Endothelial cell of umbilical vein (primary cell): ENCODE measurements around the gene ADARB2. TPM values are rescaled to one million over a fixed set of nuclear protein-coding genes. Genes with fewer than 3 reads are reported as not detected.

Experiments
- BruUV-seq: library from RNA; stranded (reverse); fragments of 400-500 nt; replicated peaks from 2 replicates; lab custom pipeline; 2021; lab: Mats Ljungman, UMichigan
- CTCF ChIA-PET: fragments of 300-600, 350-600 bp; sonication (Branson Sonifier 250); formaldehyde crosslinking; loops from one replicate; lab custom pipeline; 2021; ENCODE audit warnings: antibody characterized with exemption, inconsistent platforms; lab: Charles Lee
- POLR2A ChIA-PET: fragments of 300-600, 350-600 bp; sonication (Branson Sonifier 250); formaldehyde crosslinking; loops from one replicate; lab custom pipeline; 2021; ENCODE audit warnings: antibody characterized with exemption, inconsistent platforms; lab: Charles Lee
- DNase-seq: peaks from one replicate; pipeline ENCODE4 v3.0.0-alpha.2; 2011; ENCODE audit warnings: low read depth, low spot score
- FAIRE-seq: peaks from 2 replicates; lab custom pipeline; 2011; peaks lifted over from hg19 to GRCh38; lab: Jason Lieb, UNC
- H2AFZ ChIP-seq: 2 replicates; pipeline ENCODE4 v1.6.0; 2012; ENCODE audit warnings: low read depth, low read length, control low read depth, inconsistent platforms
- H3K27ac ChIP-seq: 2 replicates; pipeline ENCODE4 v1.5.1; 2011; ENCODE audit warnings: low read depth, mild to moderate bottlenecking, control low read depth, low read length, moderate library complexity; ENCODE audit not compliant: insufficient read depth
- H3K27me3 ChIP-seq, 2 experiments: 2 replicates each; pipeline versions ENCODE4 v1.6.0 to v1.6.1; 2011; ENCODE audit warnings: low read length in 2 of 2, mixed read lengths in 1 of 2; ENCODE audit not compliant: control insufficient read depth in 2 of 2, insufficient read depth in 2 of 2
- H3K36me3 ChIP-seq, 2 experiments: 2 replicates in 1 of 2; 3 replicates in 1 of 2; pipeline ENCODE4 v1.5.1; 2011; ENCODE audit warnings: low read length in 2 of 2, mild to moderate bottlenecking in 1 of 2, moderate library complexity in 1 of 2; ENCODE audit not compliant: control insufficient read depth in 2 of 2, insufficient read depth in 2 of 2; ENCODE audit errors: extremely low read depth in 1 of 2
- H3K4me1 ChIP-seq: 3 replicates; pipeline ENCODE4 v1.5.1; 2011; ENCODE audit warnings: mild to moderate bottlenecking, low read length; ENCODE audit not compliant: control insufficient read depth, insufficient read depth; ENCODE audit errors: extremely low read depth
- H3K4me2 ChIP-seq: 2 replicates; pipeline ENCODE4 v1.6.1; 2011; ENCODE audit warnings: low read length, control low read depth, mixed read lengths; ENCODE audit not compliant: insufficient read depth
- H3K4me3 ChIP-seq, 3 experiments: fragments of 200-600 bp in 1 of 3; sonication (generic), shearing (Covaris generic) in 1 of 3; replicated peaks in 1 of 3; 2 replicates each; pipeline ENCODE4 v1.5.1; 2011 to 2016; ENCODE audit warnings: control low read depth in 3 of 3, low read length in 3 of 3, mild to moderate bottlenecking in 2 of 3, inconsistent platforms in 1 of 3, low read depth in 1 of 3, moderate library complexity in 1 of 3; ENCODE audit not compliant: insufficient read depth in 1 of 3
- H3K79me2 ChIP-seq: 2 replicates; pipeline ENCODE4 v1.6.0; 2012; ENCODE audit warnings: low read length, inconsistent platforms; ENCODE audit not compliant: control insufficient read depth, insufficient read depth
- H3K9ac ChIP-seq: replicated peaks from 2 replicates; pipeline ENCODE3; 2011; ENCODE audit warnings: low read length, control low read depth; ENCODE audit not compliant: insufficient read depth; ENCODE audit errors: extremely low read depth
- H3K9me1 ChIP-seq: replicated peaks from 3 replicates; pipeline ENCODE4 v1.6.0; 2011; ENCODE audit warnings: mild to moderate bottlenecking, low read length; ENCODE audit not compliant: control insufficient read depth, insufficient read depth; ENCODE audit errors: extremely low read depth
- H3K9me3 ChIP-seq: replicated peaks from 2 replicates; pipeline ENCODE4 v1.5.1; 2012; ENCODE audit warnings: low read length, inconsistent platforms; ENCODE audit not compliant: control insufficient read depth, insufficient read depth
- H4K20me1 ChIP-seq: replicated peaks from 2 replicates; pipeline ENCODE3; 2011; ENCODE audit warnings: mild to moderate bottlenecking, low read length; ENCODE audit not compliant: control insufficient read depth, insufficient read depth; ENCODE audit errors: extremely low read depth
- EZH2 ChIP-seq: IDR thresholded peaks from 2 replicates; pipeline ENCODE4 v1.6.1; 2012; ENCODE audit warnings: borderline replicate concordance, low read depth, mild to moderate bottlenecking, moderate library complexity, low read length, inconsistent platforms; ENCODE audit not compliant: severe bottlenecking
- FOS ChIP-seq: IDR thresholded peaks from 2 replicates; pipeline ENCODE4 v1.6.1; 2011; ENCODE audit warnings: mild to moderate bottlenecking, low read length, moderate library complexity, borderline replicate concordance; ENCODE audit not compliant: insufficient read depth
- GATA2 ChIP-seq: IDR thresholded peaks from 2 replicates; pipeline ENCODE4 v1.7.0; 2011; ENCODE audit warnings: low read depth, mild to moderate bottlenecking, moderate library complexity, mixed read lengths, low read length; ENCODE audit not compliant: insufficient read length, insufficient read depth
- JUN ChIP-seq: IDR thresholded peaks from 2 replicates; pipeline ENCODE4 v1.6.1; 2011; ENCODE audit warnings: borderline replicate concordance, low read depth; ENCODE audit not compliant: insufficient read length, insufficient read depth
- MYC ChIP-seq: IDR thresholded peaks from one replicate; pipeline ENCODE4 v1.6.1; 2011; ENCODE audit warnings: mild to moderate bottlenecking, low read depth, low read length
- POLR2A ChIP-seq: IDR thresholded peaks from 2 replicates; pipeline ENCODE4 v1.6.1; 2012; ENCODE audit warnings: low read depth, mild to moderate bottlenecking, control low read depth, low read length
- POLR2AphosphoS5 ChIP-seq: IDR thresholded peaks from 2 replicates; pipeline ENCODE4 v1.6.1; 2012; ENCODE audit warnings: low read depth, mild to moderate bottlenecking, control low read depth, low read length, moderate library complexity; ENCODE audit not compliant: insufficient read depth
- dilution Hi-C: fragments of 300-500 bp; cut with MboI; formaldehyde crosslinking; loops from one replicate; pipeline ENCODE4 v1.15.0; 2019; ENCODE audit warnings: low sequenced_read_pairs; ENCODE audit not compliant: extremely low pct_ligation_motif_present
- intact Hi-C: fragments of 100-400 bp; cut with micrococcal nuclease; formaldehyde crosslinking; loops from one replicate; pipeline ENCODE4 v1.10.0; 2022
- polyA plus RNA-seq, 4 experiments: library from polyadenylated mRNA; depleted of rRNA in 3 of 4; stranded (reverse) in 3 of 4; unstranded in 1 of 4; fragments of >200 nt; gene quantifications; 2 replicates each; pipeline versions ENCODE4 v1.2.1 to v1.2.3, GENCODE V29; 2011 to 2012; ENCODE audit warnings: missing spikeins in 1 of 4
- total RNA-seq: library from RNA; stranded (reverse); gene quantifications from 2 replicates; pipeline ENCODE4 v1.2.3, GENCODE V29; 2021
- TF ChIP-seq, protein P1 (sequence below): IDR thresholded peaks from 2 replicates; pipeline ENCODE4 v1.6.1; 2011; ENCODE audit not compliant: insufficient read depth, insufficient read length
- TF ChIP-seq, protein P2 (sequence below), 2 donors: IDR thresholded peaks; 1 replicate in 1 of 2; 2 replicates in 1 of 2; pipeline ENCODE4 v1.5.1; 2011; ENCODE audit warnings: low read length in 2 of 2, mild to moderate bottlenecking in 2 of 2, moderate library complexity in 2 of 2, control low read depth in 1 of 2, inconsistent platforms in 1 of 2, low read depth in 1 of 2; ENCODE audit not compliant: insufficient read depth in 1 of 2; ENCODE audit errors: extremely low read depth in 1 of 2

Gene ADARB2
- total and polyA plus RNA-seq, 2 donors (not counting 3 experiments of a cell fraction or from before 2014, with no cell fraction given): not detected

GRCh38 chr10:1316809-1317143 lies 420.5 kb downstream of the ADARB2 start:
- intact Hi-C loops: no loop called here
- Histone ChIP-seq H3K4me2 (no peak overlapping the region), H4K20me1 (no peaks in the 10 kb centered on the region), H3K27me3 (no peaks in the 10 kb centered on the region), H2AFZ (no peak overlapping the region), H3K36me3 (no peaks in the 10 kb centered on the region), H3K79me2 (no peaks in the 10 kb centered on the region), H3K9me1 (no peaks in the 10 kb centered on the region), H3K27ac (no peak overlapping the region), H3K4me1 (no peaks in the 10 kb centered on the region), H3K9me3 (no peaks in the 10 kb centered on the region), H3K4me3 (no peak overlapping the region), H3K9ac (no peak overlapping the region)
- no peak for FAIRE-seq
- TF ChIP-seq JUN (no peak), GATA2 (no peak), MYC (no peak), EZH2 (no peak), POLR2AphosphoS5 (no peak)
- TF ChIP-seq, protein P1, sequence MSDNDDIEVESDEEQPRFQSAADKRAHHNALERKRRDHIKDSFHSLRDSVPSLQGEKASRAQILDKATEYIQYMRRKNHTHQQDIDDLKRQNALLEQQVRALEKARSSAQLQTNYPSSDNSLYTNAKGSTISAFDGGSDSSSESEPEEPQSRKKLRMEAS: no peak
- ChIA-PET POLR2A (no interaction called here), CTCF (no interaction called here)
- DNase-seq: no peak
- no TSS peak for BruUV-seq
- dilution Hi-C loops: no loop called here

DNA sequence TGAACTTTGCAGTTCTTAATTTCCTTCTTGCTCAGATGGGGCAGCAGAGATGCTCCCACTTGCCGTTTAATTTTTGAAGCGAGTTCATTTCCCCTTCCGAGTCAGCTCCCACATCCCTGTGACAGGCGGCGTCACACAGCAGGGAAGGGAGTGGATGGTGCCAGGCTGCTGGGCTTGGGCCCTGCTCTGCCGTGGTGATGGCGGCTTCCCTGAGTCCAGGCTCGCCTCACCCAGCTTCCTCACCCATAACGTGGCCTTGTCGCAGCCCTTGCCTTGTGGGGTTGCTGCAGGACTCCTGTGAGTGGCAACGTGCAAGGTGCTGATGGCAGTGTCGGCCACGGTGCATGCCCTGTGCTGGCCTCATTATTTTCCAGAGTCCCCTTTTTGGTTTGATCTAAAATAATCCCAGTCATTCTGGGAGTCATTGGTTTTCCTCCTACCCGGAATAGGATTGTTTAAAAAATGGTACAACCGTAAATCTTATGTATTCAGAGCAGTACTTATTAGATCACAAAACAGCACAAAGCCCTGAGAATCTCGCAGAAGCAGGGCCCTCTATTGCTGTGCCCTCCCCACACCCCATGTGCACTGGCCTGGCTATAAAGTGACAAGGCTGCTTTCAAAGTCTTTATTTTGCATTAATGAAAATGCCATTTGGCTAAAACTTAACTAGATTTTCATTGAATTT lies 421.1 kb downstream of the ADARB2 start:
- Histone ChIP-seq H3K4me2 (no peak overlapping the region), H3K79me2 (no peaks in the 10 kb centered on the region), H3K9ac (no peak overlapping the region), H3K4me1 (no peaks in the 10 kb centered on the region), H3K9me3 (no peaks in the 10 kb centered on the region), H3K27me3 (no peaks in the 10 kb centered on the region), H2AFZ (no peak overlapping the region), H3K9me1 (no peaks in the 10 kb centered on the region), H3K4me3 (no peak overlapping the region), H4K20me1 (no peaks in the 10 kb centered on the region), H3K36me3 (no peaks in the 10 kb centered on the region), H3K27ac (no peak overlapping the region)
- no peak for TF ChIP-seq POLR2A
- TF ChIP-seq MYC: no peak
- TF ChIP-seq, protein P1: no peak
- no peak for TF ChIP-seq FOS
- no peak for TF ChIP-seq POLR2AphosphoS5
- TF ChIP-seq, protein P2, sequence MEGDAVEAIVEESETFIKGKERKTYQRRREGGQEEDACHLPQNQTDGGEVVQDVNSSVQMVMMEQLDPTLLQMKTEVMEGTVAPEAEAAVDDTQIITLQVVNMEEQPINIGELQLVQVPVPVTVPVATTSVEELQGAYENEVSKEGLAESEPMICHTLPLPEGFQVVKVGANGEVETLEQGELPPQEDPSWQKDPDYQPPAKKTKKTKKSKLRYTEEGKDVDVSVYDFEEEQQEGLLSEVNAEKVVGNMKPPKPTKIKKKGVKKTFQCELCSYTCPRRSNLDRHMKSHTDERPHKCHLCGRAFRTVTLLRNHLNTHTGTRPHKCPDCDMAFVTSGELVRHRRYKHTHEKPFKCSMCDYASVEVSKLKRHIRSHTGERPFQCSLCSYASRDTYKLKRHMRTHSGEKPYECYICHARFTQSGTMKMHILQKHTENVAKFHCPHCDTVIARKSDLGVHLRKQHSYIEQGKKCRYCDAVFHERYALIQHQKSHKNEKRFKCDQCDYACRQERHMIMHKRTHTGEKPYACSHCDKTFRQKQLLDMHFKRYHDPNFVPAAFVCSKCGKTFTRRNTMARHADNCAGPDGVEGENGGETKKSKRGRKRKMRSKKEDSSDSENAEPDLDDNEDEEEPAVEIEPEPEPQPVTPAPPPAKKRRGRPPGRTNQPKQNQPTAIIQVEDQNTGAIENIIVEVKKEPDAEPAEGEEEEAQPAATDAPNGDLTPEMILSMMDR (IDR thresholded peaks at IDR 0.05; ENCODE audit: extremely low read depth in 1 of 2, insufficient read depth in 1 of 2, low read depth in 1 of 2, low read length in 2 of 2): no peak
- no peak for TF ChIP-seq EZH2
- dilution Hi-C loops (no loop called here), intact Hi-C loops (no loop called here)
- no TSS peak for BruUV-seq
- CTCF ChIA-PET: no interaction called here
- POLR2A ChIA-PET: no interaction called here
- DNase-seq (no peak), FAIRE-seq (no peak)
